CD4-positive, alpha-beta T cell treated with Interleukin-2 at 100 ng/mL for 4 hours (primary cell): Measurements from ENCODE around the gene KIF13A.
A peak's percentile ranks its signal among the peaks of the same experiment; 100 is the strongest.
"Not testable (repeated sequence)": the region's sequence is repeated elsewhere in the genome, so short reads cannot be mapped to it uniquely, and the experiment has no call there.

Source experiments
- DNase-seq: peaks from one replicate; pipeline ENCODE4 v3.0.0-alpha.2; 2020; ENCODE audit warnings: low spot score

KIF13A gene

GRCh38 chr6:17998442-17998841, 11.0 kb upstream of the KIF13A start:
- DNase-seq = no peak

GRCh38 chr6:17998003-17998402, 10.6 kb upstream of the KIF13A start:
- no peak for DNase-seq

GRCh38 chr6:17995414-17995813, 8.0 kb upstream of the KIF13A start:
- DNase-seq = no peak

GRCh38 chr6:17994019-17994418, 6.6 kb upstream of the KIF13A start:
- no peak for DNase-seq

GRCh38 chr6:17988422-17988944, 1.0 kb upstream of the KIF13A start:
- no peak for DNase-seq

GRCh38 chr6:17987697-17988421, 424 bp upstream of the KIF13A start:
- DNase-seq = peak; percentile 15

- DNase-seq = no peak
Measured at GRCh38 chr6:17986656-17987446, 584 bp downstream of the KIF13A start.

- no peak for DNase-seq
Measured at GRCh38 chr6:17985934-17986655, 1.3 kb downstream of the KIF13A start.

GRCh38 chr6:17984812-17985670, 2.4 kb downstream of the KIF13A start:
- no peak for DNase-seq

- DNase-seq = no peak
Measured at GRCh38 chr6:17984399-17984798, 3.0 kb downstream of the KIF13A start.

GRCh38 chr6:17983730-17984129, 3.7 kb downstream of the KIF13A start:
- no peak for DNase-seq

- DNase-seq = no peak
Measured at GRCh38 chr6:17980329-17980728, 7.1 kb downstream of the KIF13A start.

- DNase-seq = no peak
Measured at GRCh38 chr6:17979479-17979878, 8.0 kb downstream of the KIF13A start.

- DNase-seq = not testable (repeated sequence)
Measured at GRCh38 chr6:17976258-17976657, 11.2 kb downstream of the KIF13A start.

- no peak for DNase-seq
Measured at GRCh38 chr6:17974570-17975368, 12.7 kb downstream of the KIF13A start.

- DNase-seq = no peak
Measured at GRCh38 chr6:17972978-17973622, 14.3 kb downstream of the KIF13A start.

GRCh38 chr6:17972074-17972952, 15.1 kb downstream of the KIF13A start:
- no peak for DNase-seq

GRCh38 chr6:17971128-17972073, 16.0 kb downstream of the KIF13A start:
- DNase-seq = no peak
